Body of pancreas (tissue), 4 donors: ENCODE data around the gene MRPL17.

Source experiments
- CTCF ChIP-seq, 7 experiments: fragments of 450-650 bp in 4 of 7; fragments of 200-600 bp in 3 of 7; sonication (generic) in 3 of 7; IDR thresholded peaks; one replicate each; pipeline ENCODE4 v1.5.1; 2016 to 2019; ENCODE audit warnings: antibody characterized with exemption in 7 of 7
- POLR2A ChIP-seq, 3 donors: fragments of 450-650 bp; IDR thresholded peaks; one replicate each; pipeline ENCODE4 v1.6.1; 2016; ENCODE audit warnings: antibody characterized with exemption in 3 of 3, mild to moderate bottlenecking in 2 of 3

GRCh38 chr11:6692128-6692527 lies 9.0 kb upstream of the MRPL17 start:
- no peak for TF ChIP-seq CTCF (IDR thresholded peaks at IDR 0.05)
- no peak for TF ChIP-seq POLR2A (IDR thresholded peaks at IDR 0.05)
